Measurements from ENCODE around the gene NLGN1. TPM values are rescaled to one million over a fixed set of nuclear protein-coding genes. Genes with fewer than 3 reads are reported as not detected.

NLGN1 gene
- total and polyA plus RNA-seq, 4 experiments from 2014 or later: not detected

GRCh38 chr3:173744895-173745294 lies 347.4 kb downstream of the NLGN1 start:
- H3K4me1 ChIP-seq (ENCODE audit: insufficient read depth, low read length): no peaks in the 10 kb centered on the region
- H3K27me3 Mint-ChIP-seq: no peaks in the 10 kb centered on the region
- no peak overlapping the region for H3K4me3 ChIP-seq (ENCODE audit: low read length in 2 of 2)
- H3K27ac ChIP-seq (ENCODE audit: low read depth, low read length): no peak overlapping the region
- no peaks in the 10 kb centered on the region for H3K27me3 ChIP-seq (ENCODE audit: insufficient read depth, low read length)
- H3K4me1 Mint-ChIP-seq: no peaks in the 10 kb centered on the region
- no peak overlapping the region for H3K27ac Mint-ChIP-seq
- no peaks in the 10 kb centered on the region for H3K36me3 Mint-ChIP-seq
- DNase-seq: no peak
- intact Hi-C loops (cut with micrococcal nuclease): no loop called here
- no peaks in the 10 kb centered on the region for H3K36me3 ChIP-seq (ENCODE audit: insufficient read depth, low read length)
- CTCF ChIA-PET (ENCODE audit: partially characterized antibody): no interaction called here
- H3K9me3 Mint-ChIP-seq: peaks cover 0 to 5% (median 0%) of the 10 kb centered on the region in 8 donors
- no peak overlapping the region for H3K4me3 Mint-ChIP-seq
- no peaks in the 10 kb centered on the region for H3K9me3 ChIP-seq (ENCODE audit: control insufficient read depth in 1 of 2, low read length in 2 of 2)
- POLR2A ChIA-PET (ENCODE audit: partially characterized antibody): no interaction called here

- Mint-ChIP-seq H3K36me3 (no peaks in the 10 kb centered on the region), H3K9me3 (peaks cover 0 to 5% (median 0%) of the 10 kb centered on the region in 8 donors), H3K27ac (no peak overlapping the region), H3K4me3 (no peak overlapping the region), H3K4me1 (no peaks in the 10 kb centered on the region), H3K27me3 (no peaks in the 10 kb centered on the region)
- no peak overlapping the region for H3K27ac ChIP-seq (ENCODE audit: low read depth, low read length)
- no peaks in the 10 kb centered on the region for H3K9me3 ChIP-seq (ENCODE audit: control insufficient read depth in 1 of 2, low read length in 2 of 2)
- H3K4me1 ChIP-seq (ENCODE audit: insufficient read depth, low read length): no peaks in the 10 kb centered on the region
- ChIA-PET CTCF (ENCODE audit: partially characterized antibody) (no interaction called here), POLR2A (ENCODE audit: partially characterized antibody) (no interaction called here)
- intact Hi-C loops (cut with micrococcal nuclease): no loop called here
- no peaks in the 10 kb centered on the region for H3K36me3 ChIP-seq (ENCODE audit: insufficient read depth, low read length)
- no peak for DNase-seq
- no peaks in the 10 kb centered on the region for H3K27me3 ChIP-seq (ENCODE audit: insufficient read depth, low read length)
- no peak overlapping the region for H3K4me3 ChIP-seq (ENCODE audit: low read length in 2 of 2)
Observed at GRCh38 chr3:173745952-173746682, 348.6 kb downstream of the NLGN1 start.

- POLR2A ChIA-PET (ENCODE audit: partially characterized antibody): no interaction called here
- Mint-ChIP-seq H3K9me3 (peaks cover 0 to 2% (median 0%) of the 10 kb centered on the region in 8 donors), H3K27ac (no peak overlapping the region), H3K36me3 (no peaks in the 10 kb centered on the region), H3K4me1 (no peaks in the 10 kb centered on the region), H3K27me3 (no peaks in the 10 kb centered on the region), H3K4me3 (no peak overlapping the region)
- Histone ChIP-seq H3K9me3 (ENCODE audit: control insufficient read depth in 1 of 2, low read length in 2 of 2) (no peaks in the 10 kb centered on the region), H3K27ac (ENCODE audit: low read depth, low read length) (no peak overlapping the region), H3K27me3 (ENCODE audit: insufficient read depth, low read length) (no peaks in the 10 kb centered on the region), H3K4me1 (ENCODE audit: insufficient read depth, low read length) (no peaks in the 10 kb centered on the region), H3K4me3 (ENCODE audit: low read length in 2 of 2) (no peak overlapping the region), H3K36me3 (ENCODE audit: insufficient read depth, low read length) (no peaks in the 10 kb centered on the region)
- no peak for DNase-seq
- CTCF ChIA-PET (ENCODE audit: partially characterized antibody): no interaction called here
- intact Hi-C loops (cut with micrococcal nuclease): no loop called here
Observed at GRCh38 chr3:173747427-173747826, 349.9 kb downstream of the NLGN1 start.

- ChIA-PET POLR2A (ENCODE audit: partially characterized antibody) (no interaction called here), CTCF (ENCODE audit: partially characterized antibody) (no interaction called here)
- no peaks in the 10 kb centered on the region for H3K9me3 ChIP-seq (ENCODE audit: control insufficient read depth in 1 of 2, low read length in 2 of 2)
- no peaks in the 10 kb centered on the region for H3K4me1 ChIP-seq (ENCODE audit: insufficient read depth, low read length)
- no peak overlapping the region for H3K27ac ChIP-seq (ENCODE audit: low read depth, low read length)
- no peaks in the 10 kb centered on the region for H3K27me3 Mint-ChIP-seq
- no peak overlapping the region for H3K4me3 Mint-ChIP-seq
- no peaks in the 10 kb centered on the region for H3K4me1 Mint-ChIP-seq
- no peaks in the 10 kb centered on the region for H3K27me3 ChIP-seq (ENCODE audit: insufficient read depth, low read length)
- no peak overlapping the region for H3K4me3 ChIP-seq (ENCODE audit: low read length in 2 of 2)
- peaks cover 0 to 2% (median 0%) of the 10 kb centered on the region in 8 donors for H3K9me3 Mint-ChIP-seq
- no peaks in the 10 kb centered on the region for H3K36me3 ChIP-seq (ENCODE audit: insufficient read depth, low read length)
- intact Hi-C loops (cut with micrococcal nuclease): no loop called here
- H3K27ac Mint-ChIP-seq: no peak overlapping the region
- no peak for DNase-seq
- no peaks in the 10 kb centered on the region for H3K36me3 Mint-ChIP-seq
Observed at GRCh38 chr3:173748105-173748504, 350.6 kb downstream of the NLGN1 start.

GRCh38 chr3:173750095-173750494 lies 352.6 kb downstream of the NLGN1 start:
- Histone ChIP-seq H3K9me3 (ENCODE audit: control insufficient read depth in 1 of 2, low read length in 2 of 2) (no peaks in the 10 kb centered on the region), H3K4me3 (ENCODE audit: low read length in 2 of 2) (no peak overlapping the region), H3K36me3 (ENCODE audit: insufficient read depth, low read length) (no peaks in the 10 kb centered on the region), H3K4me1 (ENCODE audit: insufficient read depth, low read length) (no peaks in the 10 kb centered on the region), H3K27ac (ENCODE audit: low read depth, low read length) (no peak overlapping the region), H3K27me3 (ENCODE audit: insufficient read depth, low read length) (no peaks in the 10 kb centered on the region)
- H3K4me1 Mint-ChIP-seq: no peaks in the 10 kb centered on the region
- H3K27me3 Mint-ChIP-seq: no peaks in the 10 kb centered on the region
- H3K9me3 Mint-ChIP-seq: peaks cover 0 to 2% (median 0%) of the 10 kb centered on the region in 8 donors
- no peaks in the 10 kb centered on the region for H3K36me3 Mint-ChIP-seq
- ChIA-PET POLR2A (ENCODE audit: partially characterized antibody) (no interaction called here), CTCF (ENCODE audit: partially characterized antibody) (no interaction called here)
- H3K27ac Mint-ChIP-seq: no peak overlapping the region
- intact Hi-C loops (cut with micrococcal nuclease): no loop called here
- DNase-seq: no peak
- no peak overlapping the region for H3K4me3 Mint-ChIP-seq

- DNase-seq: no peak
- Histone ChIP-seq H3K36me3 (ENCODE audit: insufficient read depth, low read length) (no peaks in the 10 kb centered on the region), H3K4me3 (ENCODE audit: low read length in 2 of 2) (no peak overlapping the region), H3K27ac (ENCODE audit: low read depth, low read length) (no peak overlapping the region), H3K9me3 (ENCODE audit: control insufficient read depth in 1 of 2, low read length in 2 of 2) (no peaks in the 10 kb centered on the region), H3K27me3 (ENCODE audit: insufficient read depth, low read length) (no peaks in the 10 kb centered on the region), H3K4me1 (ENCODE audit: insufficient read depth, low read length) (no peaks in the 10 kb centered on the region)
- POLR2A ChIA-PET (ENCODE audit: partially characterized antibody): no interaction called here
- CTCF ChIA-PET (ENCODE audit: partially characterized antibody): no interaction called here
- Mint-ChIP-seq H3K36me3 (no peaks in the 10 kb centered on the region), H3K27me3 (no peaks in the 10 kb centered on the region), H3K4me3 (no peak overlapping the region), H3K27ac (no peak overlapping the region), H3K4me1 (no peaks in the 10 kb centered on the region), H3K9me3 (peaks cover 0 to 3% (median 0%) of the 10 kb centered on the region in 8 donors)
- intact Hi-C loops (cut with micrococcal nuclease): no loop called here
Observed at GRCh38 chr3:173750591-173750990, 353.0 kb downstream of the NLGN1 start.

GRCh38 chr3:173753593-173753992 lies 356.0 kb downstream of the NLGN1 start:
- Mint-ChIP-seq H3K4me3 (no peak overlapping the region), H3K9me3 (peaks cover 0 to 1% (median 0%) of the 10 kb centered on the region in 8 donors), H3K27me3 (no peaks in the 10 kb centered on the region), H3K36me3 (no peaks in the 10 kb centered on the region), H3K27ac (no peak overlapping the region), H3K4me1 (no peaks in the 10 kb centered on the region)
- no peak overlapping the region for H3K4me3 ChIP-seq (ENCODE audit: low read length in 2 of 2)
- intact Hi-C loops (cut with micrococcal nuclease): no loop called here
- H3K36me3 ChIP-seq (ENCODE audit: insufficient read depth, low read length): no peaks in the 10 kb centered on the region
- H3K27me3 ChIP-seq (ENCODE audit: insufficient read depth, low read length): no peaks in the 10 kb centered on the region
- no peak overlapping the region for H3K27ac ChIP-seq (ENCODE audit: low read depth, low read length)
- H3K4me1 ChIP-seq (ENCODE audit: insufficient read depth, low read length): no peaks in the 10 kb centered on the region
- DNase-seq: no peak
- no peaks in the 10 kb centered on the region for H3K9me3 ChIP-seq (ENCODE audit: control insufficient read depth in 1 of 2, low read length in 2 of 2)
- POLR2A ChIA-PET (ENCODE audit: partially characterized antibody): no interaction called here
- CTCF ChIA-PET (ENCODE audit: partially characterized antibody): no interaction called here

GRCh38 chr3:173755161-173755560 lies 357.6 kb downstream of the NLGN1 start:
- no peaks in the 10 kb centered on the region for H3K36me3 Mint-ChIP-seq
- intact Hi-C loops (cut with micrococcal nuclease): no loop called here
- POLR2A ChIA-PET (ENCODE audit: partially characterized antibody): no interaction called here

More at GRCh38 chr3:173755161-173755560, 357.6 kb downstream of the NLGN1 start:
- H3K9me3 ChIP-seq (ENCODE audit: control insufficient read depth in 1 of 2, low read length in 2 of 2): no peaks in the 10 kb centered on the region
- Mint-ChIP-seq H3K9me3 (peaks cover 0 to 1% (median 0%) of the 10 kb centered on the region in 8 donors), H3K4me1 (no peaks in the 10 kb centered on the region), H3K27ac (no peak overlapping the region), H3K4me3 (no peak overlapping the region), H3K27me3 (no peaks in the 10 kb centered on the region)
- H3K4me3 ChIP-seq (ENCODE audit: low read length in 2 of 2): no peak overlapping the region
- H3K36me3 ChIP-seq (ENCODE audit: insufficient read depth, low read length): no peaks in the 10 kb centered on the region
- DNase-seq: no peak
- CTCF ChIA-PET (ENCODE audit: partially characterized antibody): no interaction called here
- no peaks in the 10 kb centered on the region for H3K27me3 ChIP-seq (ENCODE audit: insufficient read depth, low read length)
- H3K27ac ChIP-seq (ENCODE audit: low read depth, low read length): no peak overlapping the region
- H3K4me1 ChIP-seq (ENCODE audit: insufficient read depth, low read length): no peaks in the 10 kb centered on the region
